ENCODE results near the gene MRPL43. TPM values are rescaled to one million over a fixed set of nuclear protein-coding genes. Genes with fewer than 3 reads are reported as not detected.
A peak's percentile ranks its signal among the peaks of the same experiment; 100 is the strongest.

Gene MRPL43
- total and polyA plus RNA-seq, 8 donors: 31.0 to 93.5 (median 39.7) TPM

GRCh38 chr10:100968062-100968736 is 19.1 kb downstream of the MRPL43 start:
- DNase-seq: no peak
- FAIRE-seq: no peak
- intact Hi-C loops (cut with DNase I): no loop called here
- Histone ChIP-seq H3K27me3 (no peaks in the 10 kb centered on the region), H3K9me3 (no peaks in the 10 kb centered on the region), H3K36me3 (no peaks in the 10 kb centered on the region), H3K4me3 (no peak overlapping the region), H3K27ac (peak overlapping the region in 1 of 4 donors; percentile 9), H3K4me1 (peaks cover 13 to 17% (median 16%) of the 10 kb centered on the region in 3 donors)
- TF ChIP-seq, protein P1, sequence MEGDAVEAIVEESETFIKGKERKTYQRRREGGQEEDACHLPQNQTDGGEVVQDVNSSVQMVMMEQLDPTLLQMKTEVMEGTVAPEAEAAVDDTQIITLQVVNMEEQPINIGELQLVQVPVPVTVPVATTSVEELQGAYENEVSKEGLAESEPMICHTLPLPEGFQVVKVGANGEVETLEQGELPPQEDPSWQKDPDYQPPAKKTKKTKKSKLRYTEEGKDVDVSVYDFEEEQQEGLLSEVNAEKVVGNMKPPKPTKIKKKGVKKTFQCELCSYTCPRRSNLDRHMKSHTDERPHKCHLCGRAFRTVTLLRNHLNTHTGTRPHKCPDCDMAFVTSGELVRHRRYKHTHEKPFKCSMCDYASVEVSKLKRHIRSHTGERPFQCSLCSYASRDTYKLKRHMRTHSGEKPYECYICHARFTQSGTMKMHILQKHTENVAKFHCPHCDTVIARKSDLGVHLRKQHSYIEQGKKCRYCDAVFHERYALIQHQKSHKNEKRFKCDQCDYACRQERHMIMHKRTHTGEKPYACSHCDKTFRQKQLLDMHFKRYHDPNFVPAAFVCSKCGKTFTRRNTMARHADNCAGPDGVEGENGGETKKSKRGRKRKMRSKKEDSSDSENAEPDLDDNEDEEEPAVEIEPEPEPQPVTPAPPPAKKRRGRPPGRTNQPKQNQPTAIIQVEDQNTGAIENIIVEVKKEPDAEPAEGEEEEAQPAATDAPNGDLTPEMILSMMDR (IDR thresholded peaks at IDR 0.05): no peak
- WGBS, 2 donors: 69 to 84% methylated on average over 2 of the region's 2 CpGs
- no peak for ATAC-seq

- no peak overlapping the region for H3K27ac ChIP-seq
- H3K27me3 ChIP-seq: no peaks in the 10 kb centered on the region
- H3K4me3 ChIP-seq: no peak overlapping the region
- FAIRE-seq (no peak), ATAC-seq (no peak), DNase-seq (peak in 1 of 6 donors; percentile 11)
- peaks cover 13 to 17% (median 16%) of the 10 kb centered on the region in 3 donors for H3K4me1 ChIP-seq
- TF ChIP-seq, protein P1 (IDR thresholded peaks at IDR 0.05): no peak
- intact Hi-C loops (cut with DNase I): no loop called here
- WGBS, 2 donors: 75 to 87% methylated on average over 2 of the region's 2 CpGs
- H3K36me3 ChIP-seq: peaks cover 0 to 4% (median 0%) of the 10 kb centered on the region in 3 donors
- H3K9me3 ChIP-seq: no peaks in the 10 kb centered on the region
Observed at GRCh38 chr10:100967332-100967731, 20.0 kb downstream of the MRPL43 start.

DNA sequence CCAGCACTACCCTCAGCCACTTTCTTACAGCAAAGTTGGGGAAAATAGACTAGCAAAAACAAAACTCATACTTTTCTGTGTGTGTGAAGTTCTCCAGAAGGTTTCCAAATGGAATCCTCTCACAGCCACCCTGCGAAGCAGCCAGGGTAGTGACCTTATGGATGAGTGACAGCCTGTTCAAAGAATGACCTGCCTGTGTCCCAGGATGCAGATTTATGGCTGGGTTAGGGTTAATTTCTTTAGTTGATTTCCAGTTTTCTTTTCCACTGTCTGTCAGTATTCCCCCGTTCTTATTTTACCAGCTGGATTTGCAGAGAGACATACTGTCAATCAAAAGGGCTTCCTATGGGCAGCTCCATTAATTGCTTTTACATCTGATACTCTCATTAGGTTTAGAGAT is 20.4 kb downstream of the MRPL43 start:
- 30 to 38% methylated on average over 2 of the region's 2 CpGs for WGBS, 2 donors
- no peaks in the 10 kb centered on the region for H3K9me3 ChIP-seq
- H3K27me3 ChIP-seq: no peaks in the 10 kb centered on the region
- H3K27ac ChIP-seq: no peak overlapping the region
- DNase-seq: peak in 1 of 6 donors; percentile 6
- TF ChIP-seq, protein P1 (IDR thresholded peaks at IDR 0.05): no peak
- no peak for ATAC-seq
- intact Hi-C loops (cut with DNase I): no loop called here
- peaks cover 0 to 9% (median 0%) of the 10 kb centered on the region in 3 donors for H3K36me3 ChIP-seq
- FAIRE-seq: no peak
- H3K4me3 ChIP-seq: no peak overlapping the region
- H3K4me1 ChIP-seq: peaks cover 13 to 17% (median 14%) of the 10 kb centered on the region in 3 donors

DNA sequence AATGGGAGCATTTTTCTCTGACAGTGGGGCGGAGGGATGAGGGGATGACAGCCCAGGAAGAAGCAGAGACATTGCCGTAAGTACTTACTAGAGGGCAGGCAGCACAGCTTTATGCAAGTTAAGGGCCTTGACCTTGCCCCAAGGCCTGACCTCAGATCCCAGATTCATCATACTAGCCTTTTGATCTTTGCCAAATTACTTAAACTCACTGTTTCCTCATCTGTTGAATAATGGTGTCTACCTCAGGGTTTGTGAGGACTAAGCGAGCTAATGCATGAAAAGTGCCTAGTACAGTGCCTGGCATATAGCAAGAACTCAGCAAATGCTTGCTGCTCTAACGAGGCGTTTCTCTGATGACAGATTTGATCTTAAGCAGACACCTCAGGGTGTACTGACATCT is 21.5 kb downstream of the MRPL43 start:
- peaks cover 3 to 12% (median 4%) of the 10 kb centered on the region in 3 donors for H3K4me1 ChIP-seq
- no peak overlapping the region for H3K4me3 ChIP-seq
- no peaks in the 10 kb centered on the region for H3K9me3 ChIP-seq
- ATAC-seq (no peak), FAIRE-seq (no peak), DNase-seq (no peak)
- H3K27me3 ChIP-seq: no peaks in the 10 kb centered on the region
- no peak overlapping the region for H3K27ac ChIP-seq
- intact Hi-C loops (cut with DNase I): no loop called here
- H3K36me3 ChIP-seq: peaks cover 0 to 11% (median 0%) of the 10 kb centered on the region in 3 donors
- 64 to 70% methylated on average over 5 of the region's 5 CpGs for WGBS, 2 donors
- TF ChIP-seq, protein P1 (IDR thresholded peaks at IDR 0.05): no peak

DNA sequence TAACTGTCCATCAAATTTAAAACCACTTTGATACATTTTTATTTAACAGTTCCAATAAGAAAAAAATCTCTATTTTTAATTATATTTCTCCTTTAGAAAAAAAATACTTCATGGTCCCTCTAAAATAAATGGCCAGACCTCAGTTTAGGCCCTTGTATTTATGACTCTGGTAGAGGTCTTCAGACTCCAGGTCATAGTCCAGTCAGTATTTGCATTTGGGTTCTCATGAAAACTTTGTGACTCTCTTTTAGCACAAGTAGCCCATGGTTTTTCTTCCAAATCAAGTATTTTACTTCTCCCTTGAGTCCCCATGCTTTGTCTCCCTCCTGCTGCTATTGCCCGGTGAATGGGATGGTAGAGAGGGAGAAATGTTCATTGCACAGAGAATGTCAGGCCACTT is 23.5 kb downstream of the MRPL43 start:
- ATAC-seq (no peak), FAIRE-seq (no peak), DNase-seq (no peak)
- Histone ChIP-seq H3K36me3 (peaks cover 0 to 11% (median 0%) of the 10 kb centered on the region in 3 donors), H3K27me3 (no peaks in the 10 kb centered on the region), H3K4me1 (peaks cover 0 to 5% (median 0%) of the 10 kb centered on the region in 3 donors), H3K4me3 (no peak overlapping the region), H3K9me3 (no peaks in the 10 kb centered on the region), H3K27ac (no peak overlapping the region)
- WGBS, 2 donors: 95 to 98% methylated on average over 1 of the region's 1 CpG
- intact Hi-C loops (cut with DNase I): no loop called here
- TF ChIP-seq, protein P1 (IDR thresholded peaks at IDR 0.05): no peak
